KMS-11 (cell line): ENCODE data around the gene ACVR1B.

Experiments
- H2AFZ ChIP-seq: fragments of 200-600 bp; sonication (generic); 2 replicates; pipeline ENCODE4 v1.6.1; 2016; ENCODE audit warnings: antibody characterized with exemption, mixed run types, low read depth
- H3K27ac ChIP-seq: fragments of 200-600 bp; sonication (generic); 2 replicates; pipeline ENCODE4 v1.6.1; 2016; ENCODE audit warnings: mild to moderate bottlenecking, mixed run types
- H3K27me3 ChIP-seq: fragments of 200-600 bp; sonication (generic); 2 replicates; pipeline ENCODE4 v1.6.1; 2017; ENCODE audit warnings: mild to moderate bottlenecking, low read depth, mixed run types, moderate library complexity; ENCODE audit not compliant: insufficient read depth
- H3K36me3 ChIP-seq: fragments of 200-600 bp; sonication (generic); 2 replicates; pipeline ENCODE4 v1.6.1; 2017; ENCODE audit warnings: mild to moderate bottlenecking, mixed run types; ENCODE audit not compliant: insufficient read depth
- H3K4me1 ChIP-seq: fragments of 200-600 bp; sonication (generic); 2 replicates; pipeline ENCODE4 v1.6.1; 2016; ENCODE audit warnings: mild to moderate bottlenecking, low read depth, mixed run types; ENCODE audit not compliant: poor library complexity, severe bottlenecking
- H3K4me2 ChIP-seq: fragments of 200-600 bp; sonication (generic); 2 replicates; pipeline ENCODE4 v1.7.0; 2016; ENCODE audit warnings: mild to moderate bottlenecking, mixed run types
- H3K4me3 ChIP-seq: fragments of 200-600 bp; sonication (generic); IDR thresholded peaks from 2 replicates; pipeline ENCODE4 v1.6.1; 2017; ENCODE audit warnings: low read depth, low read length, mixed read lengths; ENCODE audit not compliant: insufficient read depth
- H3K79me2 ChIP-seq: fragments of 200-600 bp; sonication (generic); 2 replicates; pipeline ENCODE4 v1.6.1; 2016; ENCODE audit warnings: low read depth, mixed run types; ENCODE audit not compliant: insufficient read depth
- H3K9ac ChIP-seq: fragments of 200-600 bp; sonication (generic); 2 replicates; pipeline ENCODE4 v1.6.1; 2016; ENCODE audit warnings: mild to moderate bottlenecking, mixed run types
- H4K20me1 ChIP-seq: fragments of 200-600 bp; sonication (generic); 2 replicates; pipeline ENCODE4 v1.6.1; 2016; ENCODE audit warnings: mild to moderate bottlenecking, mixed run types; ENCODE audit not compliant: insufficient read depth
- TF ChIP-seq, protein P1 (sequence below): fragments of 200-600 bp; sonication (generic); conservative IDR thresholded peaks from 2 replicates; pipeline ENCODE4 v1.6.1; 2017; ENCODE audit warnings: low read depth, mild to moderate bottlenecking, antibody characterized with exemption, low read length, moderate library complexity, mixed read lengths

Gene ACVR1B

DNA sequence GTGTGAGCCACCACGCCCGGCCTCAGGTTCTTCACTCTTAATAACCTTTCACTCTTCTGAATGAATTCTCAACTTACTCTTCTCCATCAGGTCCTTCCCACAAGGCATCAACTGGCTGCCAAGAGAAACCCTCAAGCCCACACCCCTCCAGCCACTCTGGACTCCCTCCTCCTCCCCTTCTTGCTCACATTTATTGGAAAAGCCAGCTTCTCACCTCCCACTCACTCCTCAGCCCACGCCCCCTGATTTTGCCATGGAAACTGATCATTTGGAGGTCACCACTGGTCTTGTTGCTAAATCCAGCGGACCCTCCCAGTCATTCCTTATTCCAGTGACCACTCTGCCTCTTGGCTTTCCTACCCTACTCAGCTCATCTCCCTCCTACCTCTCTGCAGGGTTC lies 17.4 kb upstream of the ACVR1B start:
- Histone ChIP-seq H3K4me2 (no peak overlapping the region), H4K20me1 (no peaks in the 10 kb centered on the region), H3K4me3 (no peak overlapping the region), H2AFZ (no peak overlapping the region), H3K4me1 (peaks cover 10% of the 10 kb centered on the region), H3K79me2 (no peaks in the 10 kb centered on the region), H3K27ac (no peak overlapping the region), H3K27me3 (no peaks in the 10 kb centered on the region), H3K9ac (no peak overlapping the region), H3K36me3 (no peaks in the 10 kb centered on the region)
- TF ChIP-seq, protein P1, sequence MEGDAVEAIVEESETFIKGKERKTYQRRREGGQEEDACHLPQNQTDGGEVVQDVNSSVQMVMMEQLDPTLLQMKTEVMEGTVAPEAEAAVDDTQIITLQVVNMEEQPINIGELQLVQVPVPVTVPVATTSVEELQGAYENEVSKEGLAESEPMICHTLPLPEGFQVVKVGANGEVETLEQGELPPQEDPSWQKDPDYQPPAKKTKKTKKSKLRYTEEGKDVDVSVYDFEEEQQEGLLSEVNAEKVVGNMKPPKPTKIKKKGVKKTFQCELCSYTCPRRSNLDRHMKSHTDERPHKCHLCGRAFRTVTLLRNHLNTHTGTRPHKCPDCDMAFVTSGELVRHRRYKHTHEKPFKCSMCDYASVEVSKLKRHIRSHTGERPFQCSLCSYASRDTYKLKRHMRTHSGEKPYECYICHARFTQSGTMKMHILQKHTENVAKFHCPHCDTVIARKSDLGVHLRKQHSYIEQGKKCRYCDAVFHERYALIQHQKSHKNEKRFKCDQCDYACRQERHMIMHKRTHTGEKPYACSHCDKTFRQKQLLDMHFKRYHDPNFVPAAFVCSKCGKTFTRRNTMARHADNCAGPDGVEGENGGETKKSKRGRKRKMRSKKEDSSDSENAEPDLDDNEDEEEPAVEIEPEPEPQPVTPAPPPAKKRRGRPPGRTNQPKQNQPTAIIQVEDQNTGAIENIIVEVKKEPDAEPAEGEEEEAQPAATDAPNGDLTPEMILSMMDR = no peak

DNA sequence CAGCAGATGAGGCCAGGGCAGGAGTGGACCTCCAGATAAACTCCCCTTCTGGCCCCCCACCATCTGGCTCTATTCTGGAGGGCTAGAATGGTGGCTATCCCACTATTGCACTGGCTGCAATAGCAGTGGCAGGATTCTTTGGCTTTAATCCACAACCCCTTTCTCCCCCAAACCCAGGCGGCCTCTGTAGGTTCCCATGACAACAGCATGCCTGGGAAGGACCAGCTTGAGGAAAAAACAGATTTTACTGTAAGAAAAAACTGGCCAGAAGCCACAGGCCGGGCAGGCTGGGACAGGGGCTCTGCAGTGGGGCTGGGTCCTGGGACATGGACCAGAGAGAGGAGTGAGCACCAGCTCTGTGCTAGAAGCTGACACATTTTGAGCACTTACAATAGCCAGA lies 13.6 kb upstream of the ACVR1B start:
- H3K36me3 ChIP-seq = no peaks in the 10 kb centered on the region
- H2AFZ ChIP-seq = no peak overlapping the region
- H3K4me1 ChIP-seq = peaks cover 2% of the 10 kb centered on the region
- H3K79me2 ChIP-seq = no peaks in the 10 kb centered on the region
- TF ChIP-seq, protein P1 = no peak
- H4K20me1 ChIP-seq = no peaks in the 10 kb centered on the region
- H3K9ac ChIP-seq = no peak overlapping the region
- no peak overlapping the region for H3K4me3 ChIP-seq
- no peaks in the 10 kb centered on the region for H3K27me3 ChIP-seq
- no peak overlapping the region for H3K27ac ChIP-seq
- H3K4me2 ChIP-seq = no peak overlapping the region

DNA sequence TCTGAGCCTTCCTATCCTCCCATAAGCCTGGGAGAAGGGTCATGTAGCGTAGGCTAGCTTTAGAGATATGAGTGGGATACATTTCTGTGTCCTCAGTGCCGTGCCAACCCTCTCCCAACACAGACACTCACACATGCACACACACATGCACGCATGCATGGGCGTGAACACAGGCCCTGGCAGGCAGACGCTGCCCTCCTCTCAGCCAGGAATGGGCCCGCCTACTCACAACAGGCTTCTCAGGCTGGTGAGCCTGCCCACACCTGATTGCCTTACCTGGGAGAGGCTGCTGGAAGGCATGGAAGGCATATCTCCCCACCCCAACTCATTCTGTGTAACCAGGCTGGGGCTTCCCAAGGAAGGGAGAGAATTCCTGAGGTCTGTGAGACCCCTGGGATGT lies 12.8 kb upstream of the ACVR1B start:
- no peak overlapping the region for H3K4me2 ChIP-seq
- no peaks in the 10 kb centered on the region for H3K79me2 ChIP-seq
- H3K9ac ChIP-seq = no peak overlapping the region
- no peaks in the 10 kb centered on the region for H3K27me3 ChIP-seq
- no peak overlapping the region for H2AFZ ChIP-seq
- H3K27ac ChIP-seq = no peak overlapping the region
- no peaks in the 10 kb centered on the region for H4K20me1 ChIP-seq
- H3K4me1 ChIP-seq = no peaks in the 10 kb centered on the region
- TF ChIP-seq, protein P1 = no peak
- no peaks in the 10 kb centered on the region for H3K36me3 ChIP-seq
- H3K4me3 ChIP-seq = no peak overlapping the region

DNA sequence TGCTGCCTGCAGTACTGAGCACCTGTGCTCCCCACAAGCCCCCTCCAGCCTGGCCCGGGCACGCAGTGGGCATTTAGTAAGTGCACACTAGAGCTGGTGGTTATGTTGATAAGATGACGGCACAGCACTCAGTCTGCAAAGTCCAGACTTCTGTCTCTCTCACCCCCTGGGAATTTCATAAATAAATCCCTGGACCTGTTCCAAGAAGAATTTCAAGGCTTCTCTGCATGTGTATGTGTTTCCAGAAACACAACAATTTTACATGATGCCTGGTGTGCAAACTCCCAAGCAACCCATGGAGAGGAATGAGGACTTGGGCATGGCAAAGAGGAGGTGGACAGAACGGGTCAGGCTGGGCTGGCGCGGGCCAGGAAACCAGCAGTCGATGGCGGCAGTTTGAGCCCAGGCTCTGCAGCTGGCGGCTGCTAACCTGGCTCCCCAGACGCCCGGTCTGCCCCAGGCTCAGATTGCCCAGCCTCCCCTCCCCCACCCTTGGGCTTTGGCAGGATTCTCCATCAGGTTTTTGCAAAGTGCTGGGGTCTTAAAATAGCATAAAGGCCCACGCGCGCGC lies 10.4 kb upstream of the ACVR1B start:
- TF ChIP-seq, protein P1 = no peak
- no peak overlapping the region for H3K4me2 ChIP-seq
- H3K4me3 ChIP-seq = no peak overlapping the region
- no peak overlapping the region for H3K9ac ChIP-seq
- H3K36me3 ChIP-seq = no peaks in the 10 kb centered on the region
- no peaks in the 10 kb centered on the region for H3K27me3 ChIP-seq
- no peak overlapping the region for H2AFZ ChIP-seq
- H3K27ac ChIP-seq = no peak overlapping the region
- H3K4me1 ChIP-seq = no peaks in the 10 kb centered on the region
- no peaks in the 10 kb centered on the region for H4K20me1 ChIP-seq
- H3K79me2 ChIP-seq = no peaks in the 10 kb centered on the region
